ENCODE results near the gene OR10S1.
"Not testable (repeated sequence)": the region's sequence is repeated elsewhere in the genome, so short reads cannot be mapped to it uniquely, and the experiment has no call there.

OR10S1 gene

DNA sequence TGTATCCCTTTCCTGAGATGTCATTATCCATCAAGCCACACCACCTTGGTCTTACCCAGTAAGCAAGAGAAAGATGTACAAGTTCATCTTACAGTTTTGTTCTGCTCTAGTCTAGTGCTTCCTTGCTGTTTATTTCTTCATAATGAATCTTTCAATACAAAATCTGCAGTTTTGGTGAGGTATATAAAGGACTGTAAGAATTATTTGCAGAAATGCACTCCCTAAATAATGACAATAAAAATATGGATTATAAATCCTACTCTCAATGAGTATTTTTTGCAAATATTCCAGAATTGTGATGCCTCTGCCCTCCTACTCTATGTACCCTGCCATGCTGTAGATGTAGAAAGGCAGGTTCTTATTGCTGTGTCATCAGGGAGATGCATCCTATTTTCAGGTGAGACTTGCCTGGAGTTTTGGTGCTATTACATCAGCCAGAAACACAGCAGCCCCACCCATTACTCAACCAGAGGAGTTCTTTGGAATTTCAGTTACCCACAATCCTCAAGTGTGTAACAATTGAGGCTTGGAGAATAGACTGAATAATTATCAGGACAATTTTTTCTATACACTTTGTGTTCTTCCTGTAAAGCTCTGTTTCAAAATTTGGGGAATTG, at the start of gene OR10S1:
TSS of gene OR10S1 (minus strand) at position 51 of the 617 bp plus-strand sequence. CDS start 117 bp downstream, outside the sequence.
- DNase-seq = no peak

DNA sequence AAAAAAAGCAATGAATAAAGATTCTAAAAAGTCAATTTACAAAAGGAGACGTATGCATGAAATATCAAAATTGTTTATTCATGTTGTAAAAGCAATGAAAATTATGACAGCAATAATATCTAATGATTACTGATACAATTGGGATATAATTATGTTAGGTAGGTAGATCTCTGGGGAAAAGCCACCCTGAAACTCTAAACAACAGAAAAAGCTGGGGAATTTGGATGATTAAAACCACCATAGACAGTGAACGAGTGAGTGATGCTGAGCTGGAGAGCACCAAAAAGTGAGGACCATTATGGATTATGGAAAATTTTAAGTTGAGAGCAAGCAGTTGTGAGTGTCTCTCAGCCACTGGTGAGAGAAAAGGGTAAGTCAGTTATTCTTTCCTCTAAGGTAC, 48.9 kb upstream of the OR10S1 start, which contains the start of gene OR10G8:
TSS of gene OR10G8 (plus strand) at position 301 of the 400 bp plus-strand sequence. CDS start 2,825 bp downstream, outside the sequence.
- no peak for DNase-seq

DNA sequence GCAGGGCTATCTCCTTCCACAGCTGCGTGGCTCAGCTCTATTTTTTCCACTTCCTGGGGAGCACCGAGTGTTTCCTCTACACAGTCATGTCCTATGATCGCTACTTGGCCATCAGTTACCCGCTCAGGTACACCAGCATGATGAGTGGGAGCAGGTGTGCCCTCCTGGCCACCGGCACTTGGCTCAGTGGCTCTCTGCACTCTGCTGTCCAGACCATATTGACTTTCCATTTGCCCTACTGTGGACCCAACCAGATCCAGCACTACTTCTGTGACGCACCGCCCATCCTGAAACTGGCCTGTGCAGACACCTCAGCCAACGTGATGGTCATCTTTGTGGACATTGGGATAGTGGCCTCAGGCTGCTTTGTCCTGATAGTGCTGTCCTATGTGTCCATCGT, 38.3 kb upstream of the OR10S1 start:
- DNase-seq = not testable (repeated sequence)

DNA sequence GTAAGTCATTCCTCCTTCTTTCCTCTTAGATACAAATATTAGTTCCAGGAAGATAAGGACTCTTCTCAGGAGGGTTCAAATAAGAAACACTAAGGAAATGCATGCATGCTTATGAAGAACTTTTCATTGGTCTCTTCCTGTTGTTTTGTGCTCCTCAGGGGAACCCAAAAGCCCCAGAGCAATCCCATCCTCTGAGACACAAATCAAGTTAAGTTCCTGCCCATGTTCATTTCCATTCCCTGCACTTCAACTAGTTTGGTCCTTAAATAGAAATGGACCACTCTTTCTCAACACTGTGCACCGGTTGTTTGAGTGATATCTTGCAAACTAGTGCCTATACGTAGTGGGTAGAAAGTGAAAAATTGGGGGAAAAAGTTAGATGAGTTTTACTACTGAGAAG, 35.1 kb upstream of the OR10S1 start, which contains the start of gene OR10G4:
TSS of gene OR10G4 (plus strand) at position 301 of the 400 bp plus-strand sequence. CDS start 2,578 bp downstream, outside the sequence.
- DNase-seq = no peak

DNA sequence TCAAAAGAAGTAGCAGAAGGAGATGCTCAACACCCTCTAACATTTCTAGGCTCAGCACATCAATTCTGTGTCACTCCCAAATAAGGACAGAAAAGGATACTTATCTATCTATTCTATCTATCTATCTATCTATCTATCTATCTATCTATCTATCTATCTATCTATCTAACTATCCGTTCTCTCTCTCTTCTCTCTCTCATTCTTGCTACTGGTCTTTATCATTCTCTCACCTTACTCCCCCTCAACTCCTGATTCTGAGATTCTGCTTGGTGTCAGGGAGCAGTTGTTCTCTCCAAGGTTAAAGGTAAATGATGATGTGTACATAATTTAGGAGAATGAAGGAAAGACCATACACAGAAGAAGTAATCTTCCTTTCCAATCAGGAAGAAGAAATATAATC, 17.5 kb upstream of the OR10S1 start, which contains the start of gene OR10G6:
TSS of gene OR10G6 (minus strand) at position 43 of the 400 bp plus-strand sequence. CDS start at position 43, 0 bp downstream.
- no peak for DNase-seq

DNA sequence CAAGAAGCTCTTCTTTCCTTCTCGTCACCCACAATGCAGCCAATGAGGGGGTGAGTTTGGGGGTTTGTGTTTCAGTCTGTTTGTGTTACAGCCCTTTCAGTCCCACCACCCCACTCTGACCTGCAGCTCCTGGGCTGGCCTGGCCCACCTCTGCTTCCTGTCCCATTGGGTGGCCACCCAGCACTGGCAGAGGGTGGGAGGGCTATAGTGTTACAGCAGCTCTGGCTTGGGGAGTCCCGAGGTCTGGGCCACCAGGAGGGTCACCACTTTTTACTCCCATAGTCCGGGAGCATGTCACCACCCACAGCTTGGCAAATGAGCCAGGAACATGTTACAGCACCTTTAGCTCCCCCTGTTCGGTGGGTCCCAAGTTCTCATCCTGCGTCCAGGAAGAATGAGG, 1.7 kb upstream of the OR10S1 start:
- no peak for DNase-seq

DNA sequence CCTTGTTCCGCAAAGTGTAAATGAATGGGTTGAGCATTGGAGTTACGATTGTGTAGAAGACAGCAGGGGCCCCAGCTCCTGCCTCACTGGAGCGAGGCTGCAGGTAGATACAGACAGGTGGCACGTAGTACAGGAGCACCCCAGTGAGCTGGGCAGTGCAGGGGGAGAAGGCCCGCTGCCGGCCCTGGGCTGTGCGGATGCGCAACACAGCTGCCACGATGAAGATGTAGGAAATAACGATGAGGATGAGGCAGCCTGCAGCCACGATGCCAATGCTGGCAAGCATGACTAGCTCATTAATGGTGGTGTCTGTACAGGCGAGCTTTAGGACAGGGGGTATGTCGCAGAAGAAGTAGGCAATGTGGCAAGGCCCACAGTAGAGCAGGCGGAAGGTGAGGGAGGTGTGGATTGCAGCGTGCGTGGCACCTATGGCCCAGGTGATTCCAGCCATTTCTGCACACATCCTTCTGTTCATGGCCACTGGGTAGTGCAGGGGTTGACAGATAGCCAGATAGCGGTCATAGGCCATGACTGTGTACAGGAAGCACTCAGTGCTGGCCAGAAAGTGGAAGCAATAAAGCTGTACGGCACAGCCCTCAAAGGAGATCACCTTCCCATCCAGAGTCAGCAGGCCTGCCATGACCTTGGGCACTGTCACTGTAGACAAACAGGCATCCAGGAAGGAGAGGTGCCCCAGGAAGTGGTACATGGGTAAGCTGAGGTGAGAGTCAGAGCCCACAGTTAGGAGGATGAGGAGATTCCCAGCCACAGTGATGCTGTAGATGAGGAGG, 616 bp downstream of the OR10S1 start:
- DNase-seq = no peak

GRCh38 chr11:123973816-123974215, 3.8 kb downstream of the OR10S1 start:
- no peak for DNase-seq

DNA sequence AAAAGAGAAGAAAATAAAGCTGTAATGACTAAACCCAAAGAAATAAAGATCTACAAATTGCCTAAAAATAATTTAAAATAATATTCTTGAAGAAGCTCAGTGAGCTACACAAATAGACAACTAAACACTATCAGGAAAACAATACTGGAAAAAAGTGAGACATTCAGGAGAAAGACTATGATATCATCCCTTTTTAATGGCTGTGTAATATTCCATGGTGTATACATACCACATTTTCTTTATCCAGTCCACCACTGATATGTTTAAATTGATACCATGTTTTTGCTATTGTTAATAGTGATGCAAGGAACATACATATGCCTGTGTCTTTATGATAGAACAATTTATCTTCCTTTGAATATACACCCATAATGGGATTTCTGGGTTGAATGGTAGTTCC, 20.8 kb downstream of the OR10S1 start:
- DNase-seq = no peak

DNA sequence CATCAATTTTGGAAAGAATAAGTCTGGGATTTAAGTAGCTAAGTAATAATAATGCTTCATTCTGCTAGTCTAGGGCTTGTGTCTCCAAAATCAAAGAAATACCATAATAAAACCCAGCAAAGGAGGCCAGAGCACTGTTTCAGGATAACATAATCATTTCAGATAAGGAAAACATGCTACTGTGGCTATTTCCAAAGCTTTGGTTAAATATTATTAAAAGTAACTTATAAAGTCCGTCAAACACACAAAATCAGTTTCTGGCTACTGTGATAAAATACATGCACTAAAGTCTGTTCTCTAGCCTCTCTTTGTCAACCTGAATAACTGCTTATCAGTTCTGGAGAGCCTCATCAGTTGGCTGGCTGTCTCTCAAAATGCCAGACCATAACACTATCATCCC, 32.4 kb downstream of the OR10S1 start:
- no peak for DNase-seq

DNA sequence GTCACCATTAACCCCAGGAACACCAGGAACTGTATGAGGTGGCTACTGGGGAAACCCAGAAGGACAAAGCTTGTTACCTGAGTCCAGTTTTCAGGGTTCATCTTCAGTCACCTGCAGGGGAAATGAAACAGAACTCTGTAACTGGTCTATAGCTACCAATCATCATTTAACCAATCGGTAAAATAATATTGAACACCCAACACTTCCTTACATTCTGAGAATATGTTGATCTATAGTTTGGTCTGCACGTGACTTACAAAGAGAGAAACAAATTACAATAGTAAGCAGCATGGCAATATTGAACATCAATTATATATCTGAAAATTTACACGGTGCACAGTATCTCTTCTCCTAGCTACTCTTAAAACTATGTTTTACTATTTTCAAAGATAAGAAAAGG, 33.8 kb downstream of the OR10S1 start, which contains the start of gene OR6T1:
TSS of gene OR6T1 (minus strand) at position 101 of the 400 bp plus-strand sequence. CDS start at position 101, 0 bp downstream.
- DNase-seq = no peak

- DNase-seq = no peak
Observed at GRCh38 chr11:123942413-123942812, 35.2 kb downstream of the OR10S1 start.

DNA sequence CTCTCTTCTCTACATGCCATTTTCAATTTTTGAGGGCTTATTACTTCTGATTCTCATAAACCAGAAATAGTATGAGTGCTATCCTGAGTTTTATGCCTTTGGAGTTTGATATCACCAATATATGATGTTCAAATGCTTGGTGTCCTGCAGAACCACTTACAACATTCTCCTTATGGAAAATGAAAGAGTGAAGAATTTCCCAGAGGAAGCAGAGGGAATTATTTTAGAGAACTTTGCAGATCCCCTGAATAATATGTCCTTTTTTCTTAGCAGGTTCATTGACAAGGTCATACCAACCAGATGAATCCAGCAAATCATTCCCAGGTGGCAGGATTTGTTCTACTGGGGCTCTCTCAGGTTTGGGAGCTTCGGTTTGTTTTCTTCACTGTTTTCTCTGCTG, 38.3 kb downstream of the OR10S1 start, which contains the start of gene OR4D5:
TSS of gene OR4D5 (plus strand) at position 301 of the 400 bp plus-strand sequence. CDS start at position 301, 0 bp downstream.
- no peak for DNase-seq
